Activated T-cell treated with anti-CD3 and anti-CD28 coated beads, Interleukin-2, amount 50 U/mL, for 24 hours (primary cell): ENCODE measurements around the gene SRGAP2B.
"Not testable (repeated sequence)": the region's sequence is repeated elsewhere in the genome, so short reads cannot be mapped to it uniquely, and the experiment has no call there.

Experiments used
- DNase-seq: peaks from one replicate; pipeline ENCODE4 v3.0.0-alpha.2; 2020
- H3K27ac Mint-ChIP-seq: 2 replicates; pipeline ENCODE4 v1.8.0; 2020; ENCODE audit warnings: mild to moderate bottlenecking, mixed read lengths
- H3K27me3 Mint-ChIP-seq: 2 replicates; pipeline ENCODE4 v1.8.0; 2020; ENCODE audit warnings: mixed read lengths
- H3K36me3 Mint-ChIP-seq: 2 replicates; pipeline ENCODE4 v1.8.0; 2020; ENCODE audit warnings: low read depth, mixed read lengths
- H3K4me1 Mint-ChIP-seq: 2 replicates; pipeline ENCODE4 v1.8.0; 2020; ENCODE audit warnings: low read depth, mixed read lengths
- H3K4me3 Mint-ChIP-seq: 2 replicates; pipeline ENCODE4 v1.8.0; 2020; ENCODE audit warnings: mild to moderate bottlenecking, moderate library complexity, mixed read lengths
- H3K9me3 Mint-ChIP-seq: 2 replicates; pipeline ENCODE4 v1.8.0; 2020; ENCODE audit warnings: mixed read lengths

Gene SRGAP2B

DNA sequence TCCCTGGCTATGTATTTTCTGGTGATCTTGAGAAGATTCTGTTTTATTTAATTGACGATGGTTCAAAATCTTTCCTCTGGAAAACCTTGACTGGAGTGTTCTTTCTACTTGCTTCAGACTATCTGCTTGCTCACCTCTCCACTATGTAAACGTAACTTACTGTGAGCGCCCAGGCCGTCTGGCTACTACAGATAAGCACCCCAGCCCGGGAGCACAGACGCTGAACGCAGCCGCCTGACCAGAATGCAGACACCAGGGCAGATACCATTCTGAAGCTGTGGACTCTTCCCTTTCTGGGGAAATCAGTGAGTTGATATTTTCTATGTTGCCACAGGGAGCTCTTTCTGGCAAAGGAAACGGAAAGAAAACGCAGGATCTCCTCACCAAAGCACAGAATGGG lies 28.6 kb downstream of the SRGAP2B start:
- not testable (repeated sequence) for DNase-seq, H3K27me3 Mint-ChIP-seq

GRCh38 chr1:145065194-145065826 lies 29.8 kb downstream of the SRGAP2B start:
- not testable (repeated sequence) for H3K36me3 Mint-ChIP-seq, H3K27me3 Mint-ChIP-seq, H3K27ac Mint-ChIP-seq, H3K4me1 Mint-ChIP-seq, DNase-seq, H3K4me3 Mint-ChIP-seq, H3K9me3 Mint-ChIP-seq

More for the DNA sequence above, 28.6 kb downstream of the SRGAP2B start:
- not testable (repeated sequence) for H3K4me1 Mint-ChIP-seq, H3K4me3 Mint-ChIP-seq, H3K27ac Mint-ChIP-seq, H3K36me3 Mint-ChIP-seq, H3K9me3 Mint-ChIP-seq

DNA sequence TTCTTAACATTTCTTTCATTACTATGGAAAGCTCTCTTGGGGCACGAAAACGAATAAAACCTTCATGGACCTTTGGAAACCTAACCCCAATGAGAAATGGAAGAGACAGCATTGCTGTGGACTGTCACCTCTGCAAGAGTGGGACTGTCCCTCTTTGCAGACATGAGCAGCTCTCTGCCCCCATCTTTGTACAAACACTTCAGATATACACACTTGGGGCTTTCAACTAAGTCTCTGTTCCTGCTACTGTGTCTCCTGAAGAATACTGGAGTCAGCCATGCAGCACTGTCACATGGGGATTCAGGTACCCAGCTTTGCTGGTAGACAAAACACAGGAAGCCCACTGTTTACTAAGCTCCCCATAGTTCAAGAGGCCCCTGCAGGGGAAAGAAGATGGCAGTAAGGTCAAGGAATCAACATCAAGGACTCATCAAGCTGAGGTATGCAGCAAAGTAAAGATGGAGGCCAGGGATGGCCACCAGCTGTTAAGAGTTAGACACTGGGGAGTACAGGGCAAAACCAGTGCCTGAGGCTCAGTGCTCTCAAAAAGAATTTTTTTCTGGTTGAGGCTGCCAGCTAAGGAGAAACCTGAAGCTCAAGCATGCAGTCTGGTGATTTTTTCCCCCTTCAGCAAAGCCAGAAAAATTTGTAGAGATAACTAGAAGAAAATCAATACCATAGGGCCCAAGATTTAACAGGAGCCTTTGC lies 31.0 kb downstream of the SRGAP2B start:
- not testable (repeated sequence) for H3K4me1 Mint-ChIP-seq, H3K9me3 Mint-ChIP-seq, H3K4me3 Mint-ChIP-seq, H3K27me3 Mint-ChIP-seq, DNase-seq, H3K27ac Mint-ChIP-seq, H3K36me3 Mint-ChIP-seq

GRCh38 chr1:145063285-145063684 lies 31.8 kb downstream of the SRGAP2B start:
- DNase-seq, H3K4me1 Mint-ChIP-seq, H3K4me3 Mint-ChIP-seq, H3K9me3 Mint-ChIP-seq, H3K27ac Mint-ChIP-seq, H3K27me3 Mint-ChIP-seq, H3K36me3 Mint-ChIP-seq: not testable (repeated sequence)

GRCh38 chr1:145058184-145058583 lies 36.9 kb downstream of the SRGAP2B start:
- DNase-seq, H3K9me3 Mint-ChIP-seq, H3K36me3 Mint-ChIP-seq, H3K4me1 Mint-ChIP-seq, H3K4me3 Mint-ChIP-seq, H3K27ac Mint-ChIP-seq, H3K27me3 Mint-ChIP-seq: not testable (repeated sequence)

DNA sequence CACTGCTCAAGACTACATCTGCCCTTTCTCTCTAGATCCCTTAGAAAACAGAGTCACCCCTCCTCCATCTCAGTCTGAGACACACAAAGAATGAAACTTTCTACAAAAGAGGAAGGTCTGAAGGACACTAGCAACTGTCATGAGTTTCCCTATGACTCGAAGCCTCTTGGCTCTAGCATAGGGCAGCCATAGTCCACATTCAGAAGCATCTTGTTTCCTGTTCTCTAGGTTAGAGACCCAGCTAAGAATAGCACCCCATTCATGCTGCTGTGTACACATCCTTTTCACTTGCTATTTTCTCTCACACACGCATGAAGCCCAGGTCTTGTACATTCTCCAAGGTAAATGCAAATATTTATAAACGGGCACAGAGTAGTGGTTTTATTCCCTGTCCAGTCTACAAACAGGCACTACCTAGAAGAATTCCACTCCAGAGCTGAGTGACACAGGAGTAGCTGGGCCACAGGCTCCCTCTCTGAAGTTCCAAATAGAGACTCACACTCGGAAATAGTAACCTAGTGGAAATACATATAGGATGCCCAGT lies 39.8 kb downstream of the SRGAP2B start:
- not testable (repeated sequence) for H3K4me3 Mint-ChIP-seq, DNase-seq, H3K27ac Mint-ChIP-seq, H3K9me3 Mint-ChIP-seq, H3K4me1 Mint-ChIP-seq, H3K36me3 Mint-ChIP-seq, H3K27me3 Mint-ChIP-seq

DNA sequence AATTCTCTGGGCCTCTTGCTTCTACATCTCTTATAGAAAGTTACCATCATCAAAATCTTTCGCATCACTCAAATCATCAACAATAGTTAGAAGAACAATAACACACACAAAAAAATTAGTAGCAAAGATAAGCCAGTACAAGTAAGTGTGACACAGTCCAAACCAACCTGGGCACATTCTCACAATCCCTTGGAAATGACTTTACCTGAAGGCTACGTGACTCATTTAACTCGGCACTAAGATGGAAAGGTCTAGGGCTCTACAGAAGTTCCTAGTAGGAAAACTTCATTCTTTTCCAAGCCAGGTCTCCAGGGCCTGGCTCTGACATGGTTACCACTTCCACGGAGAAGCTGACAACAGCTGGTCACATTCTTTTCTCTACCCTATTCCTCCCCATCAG lies 41.7 kb downstream of the SRGAP2B start:
- not testable (repeated sequence) for H3K27me3 Mint-ChIP-seq, H3K4me3 Mint-ChIP-seq, H3K9me3 Mint-ChIP-seq, DNase-seq, H3K36me3 Mint-ChIP-seq, H3K4me1 Mint-ChIP-seq, H3K27ac Mint-ChIP-seq

- H3K4me1 Mint-ChIP-seq, H3K27ac Mint-ChIP-seq, H3K27me3 Mint-ChIP-seq, H3K9me3 Mint-ChIP-seq, H3K36me3 Mint-ChIP-seq, DNase-seq, H3K4me3 Mint-ChIP-seq: not testable (repeated sequence)
Observed at GRCh38 chr1:145052019-145052776, 42.9 kb downstream of the SRGAP2B start.

GRCh38 chr1:145048181-145048856 lies 46.8 kb downstream of the SRGAP2B start:
- H3K9me3 Mint-ChIP-seq, DNase-seq, H3K27ac Mint-ChIP-seq, H3K4me3 Mint-ChIP-seq, H3K36me3 Mint-ChIP-seq, H3K27me3 Mint-ChIP-seq, H3K4me1 Mint-ChIP-seq: not testable (repeated sequence)

DNA sequence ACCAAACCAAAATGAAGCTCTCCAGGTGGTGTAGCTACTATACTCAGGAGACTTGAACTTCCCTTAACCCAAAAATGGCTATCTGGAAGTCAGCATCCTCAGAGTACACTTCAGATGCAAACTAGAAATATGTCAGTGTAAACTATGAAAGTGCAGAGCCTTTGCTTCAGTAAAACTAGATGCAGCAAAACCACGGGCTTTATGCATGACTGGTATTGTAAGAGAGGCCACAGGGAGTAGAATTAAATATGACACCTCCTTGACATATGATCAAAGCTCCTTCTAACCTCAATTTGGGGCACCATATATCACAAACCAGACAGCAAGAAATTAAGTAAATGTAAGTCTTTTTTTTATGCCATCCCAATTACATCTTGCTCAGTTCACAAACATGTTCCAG lies 47.6 kb downstream of the SRGAP2B start:
- H3K36me3 Mint-ChIP-seq, H3K4me1 Mint-ChIP-seq, DNase-seq, H3K27me3 Mint-ChIP-seq, H3K9me3 Mint-ChIP-seq, H3K4me3 Mint-ChIP-seq, H3K27ac Mint-ChIP-seq: not testable (repeated sequence)

DNA sequence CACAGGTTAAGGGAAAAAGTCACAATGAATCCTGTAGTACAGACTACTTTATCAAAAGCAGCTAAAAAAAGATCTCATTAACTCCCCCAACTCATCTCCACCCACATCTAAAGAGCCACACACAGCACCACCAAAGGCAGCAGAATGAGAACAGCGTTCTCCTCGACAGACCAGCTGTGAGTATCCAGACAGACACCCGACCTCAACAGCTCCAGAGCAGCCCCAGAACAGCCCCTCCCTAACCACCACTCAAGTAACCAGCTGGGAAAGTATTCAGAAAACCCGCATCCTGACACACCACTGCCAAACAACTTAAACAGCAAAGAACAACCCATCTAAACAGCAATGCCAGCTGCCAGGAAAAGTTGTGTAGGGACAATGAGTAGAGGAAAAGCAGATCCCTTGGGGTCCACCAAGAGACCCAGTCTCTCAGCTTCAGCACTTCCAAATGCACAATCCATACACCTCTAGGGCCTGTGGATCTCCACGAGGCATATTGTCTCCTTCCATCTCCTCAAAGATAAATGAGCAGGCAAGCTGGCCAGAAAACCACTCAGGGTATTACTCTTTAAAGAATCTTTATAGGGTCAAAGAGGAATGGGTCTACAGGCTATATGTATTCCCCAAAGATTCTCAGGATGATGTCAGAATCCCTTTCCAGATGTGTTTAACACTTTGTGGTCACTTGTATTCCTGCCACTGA lies 49.4 kb downstream of the SRGAP2B start:
- not testable (repeated sequence) for DNase-seq, H3K36me3 Mint-ChIP-seq, H3K9me3 Mint-ChIP-seq, H3K27me3 Mint-ChIP-seq, H3K4me3 Mint-ChIP-seq, H3K4me1 Mint-ChIP-seq, H3K27ac Mint-ChIP-seq

DNA sequence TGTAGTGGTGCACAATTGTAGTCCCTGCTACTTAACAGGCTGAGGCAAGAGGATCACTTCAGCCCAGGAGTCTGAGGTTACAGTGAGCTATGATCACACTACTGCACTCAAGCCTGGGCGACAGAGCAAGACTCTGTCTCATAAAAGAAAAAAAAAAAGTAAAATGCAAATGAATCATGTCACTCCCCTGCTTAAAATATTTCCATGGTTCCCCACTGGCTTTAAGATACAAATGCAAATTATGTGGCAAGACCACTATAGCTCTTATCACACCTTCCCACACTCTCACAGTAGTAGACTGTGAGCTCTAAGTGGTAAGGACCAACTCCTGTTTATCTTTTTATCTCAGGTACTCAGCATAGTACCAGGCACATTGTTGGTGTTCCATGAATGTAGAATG lies 53.6 kb downstream of the SRGAP2B start:
- DNase-seq = not testable (repeated sequence)

GRCh38 chr1:145036019-145036418 lies 59.1 kb downstream of the SRGAP2B start:
- H3K27ac Mint-ChIP-seq = not testable (repeated sequence)

More for the DNA sequence above, 53.6 kb downstream of the SRGAP2B start:
- not testable (repeated sequence) for H3K27me3 Mint-ChIP-seq, H3K9me3 Mint-ChIP-seq, H3K4me3 Mint-ChIP-seq, H3K27ac Mint-ChIP-seq, H3K36me3 Mint-ChIP-seq, H3K4me1 Mint-ChIP-seq

GRCh38 chr1:145033523-145033922 lies 61.6 kb downstream of the SRGAP2B start:
- not testable (repeated sequence) for H3K27me3 Mint-ChIP-seq, H3K9me3 Mint-ChIP-seq, H3K4me3 Mint-ChIP-seq, DNase-seq, H3K4me1 Mint-ChIP-seq, H3K36me3 Mint-ChIP-seq, H3K27ac Mint-ChIP-seq

More at GRCh38 chr1:145036019-145036418, 59.1 kb downstream of the SRGAP2B start:
- not testable (repeated sequence) for H3K4me3 Mint-ChIP-seq, DNase-seq, H3K9me3 Mint-ChIP-seq, H3K4me1 Mint-ChIP-seq, H3K27me3 Mint-ChIP-seq, H3K36me3 Mint-ChIP-seq
